GM23338 (cell line): ENCODE measurements around the gene RBFOX1.

ENCODE experiments used
- CREB1 ChIP-seq: fragments of 250-450 bp; sonication (Bioruptor Pico); IDR thresholded peaks from 2 replicates; pipeline ENCODE4 v1.5.0; 2020; ENCODE audit warnings: low read depth, mild to moderate bottlenecking, moderate library complexity
- EZH2 ChIP-seq: fragments of 200-600 bp; sonication (generic); IDR thresholded peaks from one replicate; pipeline ENCODE4 v1.8.0; 2017; ENCODE audit warnings: antibody characterized with exemption, mild to moderate bottlenecking, low read depth; ENCODE audit not compliant: unreplicated experiment
- EZH2phosphoT487 ChIP-seq: fragments of 200-600 bp; sonication (generic); IDR thresholded peaks from one replicate; pipeline ENCODE4 v1.8.1; 2018; ENCODE audit warnings: antibody characterized with exemption; ENCODE audit not compliant: unreplicated experiment
- JUNB ChIP-seq: IDR thresholded peaks from one replicate; pipeline ENCODE4 v1.6.1; 2016; ENCODE audit warnings: antibody characterized with exemption; ENCODE audit not compliant: unreplicated experiment
- NANOG ChIP-seq: IDR thresholded peaks from 2 replicates; pipeline ENCODE4 v1.6.1; 2016; ENCODE audit warnings: antibody characterized with exemption, borderline replicate concordance
- POLR2AphosphoS5 ChIP-seq: IDR thresholded peaks from 2 replicates; pipeline ENCODE4 v1.6.1; 2016; ENCODE audit warnings: antibody characterized with exemption, low read depth
- REST ChIP-seq: IDR thresholded peaks from one replicate; pipeline ENCODE4 v1.6.1; 2018; ENCODE audit warnings: antibody characterized with exemption; ENCODE audit not compliant: unreplicated experiment
- STAT1 ChIP-seq: IDR thresholded peaks from one replicate; pipeline ENCODE4 v1.6.1; 2016; ENCODE audit warnings: antibody characterized with exemption; ENCODE audit not compliant: unreplicated experiment
- ZNF114 ChIP-seq: fragments of 250-450 bp; sonication (Bioruptor Pico); IDR thresholded peaks from 2 replicates; pipeline ENCODE4 v1.5.0; 2020; ENCODE audit warnings: mild to moderate bottlenecking, moderate library complexity
- ZNF331 ChIP-seq: fragments of 250-450 bp; sonication (Bioruptor Pico); IDR thresholded peaks from 2 replicates; pipeline ENCODE4 v1.5.0; 2020; ENCODE audit warnings: low read depth, mild to moderate bottlenecking, moderate library complexity
- TF ChIP-seq, protein P1 (sequence below), 2 experiments: fragments of 200-600 bp in 1 of 2; sonication (generic) in 1 of 2; conservative IDR thresholded peaks; 2 replicates each; pipeline versions ENCODE4 v1.5.1 to v1.6.1; 2016 to 2017; ENCODE audit warnings: antibody characterized with exemption in 2 of 2, low read depth in 2 of 2, mild to moderate bottlenecking in 2 of 2, moderate library complexity in 1 of 2
- TF ChIP-seq, protein P2 (sequence below): IDR thresholded peaks from 2 replicates; pipeline ENCODE4 v1.6.1; 2016; ENCODE audit warnings: antibody characterized with exemption
- TF ChIP-seq, protein P3 (sequence below): fragments of 250-450 bp; sonication (Bioruptor Pico); IDR thresholded peaks from 2 replicates; pipeline ENCODE4 v1.5.0; 2020; ENCODE audit warnings: mild to moderate bottlenecking, moderate library complexity

- TF ChIP-seq EZH2phosphoT487 (no peak), ZNF114 (CRISPR knock-in tag) (no peak), POLR2AphosphoS5 (no peak), EZH2 (no peak), ZNF331 (CRISPR knock-in tag) (no peak), NANOG (no peak), REST (no peak), JUNB (no peak), CREB1 (no peak), STAT1 (no peak)
- TF ChIP-seq, protein P1, sequence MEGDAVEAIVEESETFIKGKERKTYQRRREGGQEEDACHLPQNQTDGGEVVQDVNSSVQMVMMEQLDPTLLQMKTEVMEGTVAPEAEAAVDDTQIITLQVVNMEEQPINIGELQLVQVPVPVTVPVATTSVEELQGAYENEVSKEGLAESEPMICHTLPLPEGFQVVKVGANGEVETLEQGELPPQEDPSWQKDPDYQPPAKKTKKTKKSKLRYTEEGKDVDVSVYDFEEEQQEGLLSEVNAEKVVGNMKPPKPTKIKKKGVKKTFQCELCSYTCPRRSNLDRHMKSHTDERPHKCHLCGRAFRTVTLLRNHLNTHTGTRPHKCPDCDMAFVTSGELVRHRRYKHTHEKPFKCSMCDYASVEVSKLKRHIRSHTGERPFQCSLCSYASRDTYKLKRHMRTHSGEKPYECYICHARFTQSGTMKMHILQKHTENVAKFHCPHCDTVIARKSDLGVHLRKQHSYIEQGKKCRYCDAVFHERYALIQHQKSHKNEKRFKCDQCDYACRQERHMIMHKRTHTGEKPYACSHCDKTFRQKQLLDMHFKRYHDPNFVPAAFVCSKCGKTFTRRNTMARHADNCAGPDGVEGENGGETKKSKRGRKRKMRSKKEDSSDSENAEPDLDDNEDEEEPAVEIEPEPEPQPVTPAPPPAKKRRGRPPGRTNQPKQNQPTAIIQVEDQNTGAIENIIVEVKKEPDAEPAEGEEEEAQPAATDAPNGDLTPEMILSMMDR (conservative IDR thresholded peaks at IDR 0.05; ENCODE audit: low read depth in 2 of 2) = 0 out of 4 replicates have a peak, but pooled peaks of 1 of the 2 experiments have one; percentile 10
- TF ChIP-seq, protein P2, sequence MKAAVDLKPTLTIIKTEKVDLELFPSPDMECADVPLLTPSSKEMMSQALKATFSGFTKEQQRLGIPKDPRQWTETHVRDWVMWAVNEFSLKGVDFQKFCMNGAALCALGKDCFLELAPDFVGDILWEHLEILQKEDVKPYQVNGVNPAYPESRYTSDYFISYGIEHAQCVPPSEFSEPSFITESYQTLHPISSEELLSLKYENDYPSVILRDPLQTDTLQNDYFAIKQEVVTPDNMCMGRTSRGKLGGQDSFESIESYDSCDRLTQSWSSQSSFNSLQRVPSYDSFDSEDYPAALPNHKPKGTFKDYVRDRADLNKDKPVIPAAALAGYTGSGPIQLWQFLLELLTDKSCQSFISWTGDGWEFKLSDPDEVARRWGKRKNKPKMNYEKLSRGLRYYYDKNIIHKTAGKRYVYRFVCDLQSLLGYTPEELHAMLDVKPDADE = no peak
- TF ChIP-seq, protein P3, sequence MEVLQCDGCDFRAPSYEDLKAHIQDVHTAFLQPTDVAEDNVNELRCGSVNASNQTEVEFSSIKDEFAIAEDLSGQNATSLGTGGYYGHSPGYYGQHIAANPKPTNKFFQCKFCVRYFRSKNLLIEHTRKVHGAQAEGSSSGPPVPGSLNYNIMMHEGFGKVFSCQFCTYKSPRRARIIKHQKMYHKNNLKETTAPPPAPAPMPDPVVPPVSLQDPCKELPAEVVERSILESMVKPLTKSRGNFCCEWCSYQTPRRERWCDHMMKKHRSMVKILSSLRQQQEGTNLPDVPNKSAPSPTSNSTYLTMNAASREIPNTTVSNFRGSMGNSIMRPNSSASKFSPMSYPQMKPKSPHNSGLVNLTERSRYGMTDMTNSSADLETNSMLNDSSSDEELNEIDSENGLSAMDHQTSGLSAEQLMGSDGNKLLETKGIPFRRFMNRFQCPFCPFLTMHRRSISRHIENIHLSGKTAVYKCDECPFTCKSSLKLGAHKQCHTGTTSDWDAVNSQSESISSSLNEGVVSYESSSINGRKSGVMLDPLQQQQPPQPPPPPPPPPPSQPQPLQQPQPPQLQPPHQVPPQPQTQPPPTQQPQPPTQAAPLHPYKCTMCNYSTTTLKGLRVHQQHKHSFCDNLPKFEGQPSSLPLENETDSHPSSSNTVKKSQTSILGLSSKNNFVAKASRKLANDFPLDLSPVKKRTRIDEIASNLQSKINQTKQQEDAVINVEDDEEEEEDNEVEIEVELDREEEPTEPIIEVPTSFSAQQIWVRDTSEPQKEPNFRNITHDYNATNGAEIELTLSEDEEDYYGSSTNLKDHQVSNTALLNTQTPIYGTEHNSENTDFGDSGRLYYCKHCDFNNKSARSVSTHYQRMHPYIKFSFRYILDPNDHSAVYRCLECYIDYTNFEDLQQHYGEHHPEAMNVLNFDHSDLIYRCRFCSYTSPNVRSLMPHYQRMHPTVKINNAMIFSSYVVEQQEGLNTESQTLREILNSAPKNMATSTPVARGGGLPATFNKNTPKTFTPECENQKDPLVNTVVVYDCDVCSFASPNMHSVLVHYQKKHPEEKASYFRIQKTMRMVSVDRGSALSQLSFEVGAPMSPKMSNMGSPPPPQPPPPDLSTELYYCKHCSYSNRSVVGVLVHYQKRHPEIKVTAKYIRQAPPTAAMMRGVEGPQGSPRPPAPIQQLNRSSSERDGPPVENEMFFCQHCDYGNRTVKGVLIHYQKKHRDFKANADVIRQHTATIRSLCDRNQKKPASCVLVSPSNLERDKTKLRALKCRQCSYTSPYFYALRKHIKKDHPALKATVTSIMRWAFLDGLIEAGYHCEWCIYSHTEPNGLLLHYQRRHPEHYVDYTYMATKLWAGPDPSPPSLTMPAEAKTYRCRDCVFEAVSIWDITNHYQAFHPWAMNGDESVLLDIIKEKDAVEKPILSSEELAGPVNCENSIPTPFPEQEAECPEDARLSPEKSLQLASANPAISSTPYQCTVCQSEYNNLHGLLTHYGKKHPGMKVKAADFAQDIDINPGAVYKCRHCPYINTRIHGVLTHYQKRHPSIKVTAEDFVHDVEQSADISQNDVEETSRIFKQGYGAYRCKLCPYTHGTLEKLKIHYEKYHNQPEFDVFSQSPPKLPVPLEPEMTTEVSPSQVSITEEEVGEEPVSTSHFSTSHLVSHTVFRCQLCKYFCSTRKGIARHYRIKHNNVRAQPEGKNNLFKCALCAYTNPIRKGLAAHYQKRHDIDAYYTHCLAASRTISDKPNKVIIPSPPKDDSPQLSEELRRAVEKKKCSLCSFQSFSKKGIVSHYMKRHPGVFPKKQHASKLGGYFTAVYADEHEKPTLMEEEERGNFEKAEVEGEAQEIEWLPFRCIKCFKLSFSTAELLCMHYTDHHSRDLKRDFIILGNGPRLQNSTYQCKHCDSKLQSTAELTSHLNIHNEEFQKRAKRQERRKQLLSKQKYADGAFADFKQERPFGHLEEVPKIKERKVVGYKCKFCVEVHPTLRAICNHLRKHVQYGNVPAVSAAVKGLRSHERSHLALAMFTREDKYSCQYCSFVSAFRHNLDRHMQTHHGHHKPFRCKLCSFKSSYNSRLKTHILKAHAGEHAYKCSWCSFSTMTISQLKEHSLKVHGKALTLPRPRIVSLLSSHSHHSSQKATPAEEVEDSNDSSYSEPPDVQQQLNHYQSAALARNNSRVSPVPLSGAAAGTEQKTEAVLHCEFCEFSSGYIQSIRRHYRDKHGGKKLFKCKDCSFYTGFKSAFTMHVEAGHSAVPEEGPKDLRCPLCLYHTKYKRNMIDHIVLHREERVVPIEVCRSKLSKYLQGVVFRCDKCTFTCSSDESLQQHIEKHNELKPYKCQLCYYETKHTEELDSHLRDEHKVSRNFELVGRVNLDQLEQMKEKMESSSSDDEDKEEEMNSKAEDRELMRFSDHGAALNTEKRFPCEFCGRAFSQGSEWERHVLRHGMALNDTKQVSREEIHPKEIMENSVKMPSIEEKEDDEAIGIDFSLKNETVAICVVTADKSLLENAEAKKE = no peak
Observed at GRCh38 chr16:7508656-7509055, 176.0 kb downstream of the RBFOX1 start.
